ENCODE measurements around the gene MED12L. TPM values are rescaled to one million over a fixed set of nuclear protein-coding genes. Genes with fewer than 3 reads are reported as not detected.

The MED12L gene
- total RNA-seq, 6 donors from 2014 or later: 0.27 to 1.5 (median 0.31) TPM; not detected in 2

DNA sequence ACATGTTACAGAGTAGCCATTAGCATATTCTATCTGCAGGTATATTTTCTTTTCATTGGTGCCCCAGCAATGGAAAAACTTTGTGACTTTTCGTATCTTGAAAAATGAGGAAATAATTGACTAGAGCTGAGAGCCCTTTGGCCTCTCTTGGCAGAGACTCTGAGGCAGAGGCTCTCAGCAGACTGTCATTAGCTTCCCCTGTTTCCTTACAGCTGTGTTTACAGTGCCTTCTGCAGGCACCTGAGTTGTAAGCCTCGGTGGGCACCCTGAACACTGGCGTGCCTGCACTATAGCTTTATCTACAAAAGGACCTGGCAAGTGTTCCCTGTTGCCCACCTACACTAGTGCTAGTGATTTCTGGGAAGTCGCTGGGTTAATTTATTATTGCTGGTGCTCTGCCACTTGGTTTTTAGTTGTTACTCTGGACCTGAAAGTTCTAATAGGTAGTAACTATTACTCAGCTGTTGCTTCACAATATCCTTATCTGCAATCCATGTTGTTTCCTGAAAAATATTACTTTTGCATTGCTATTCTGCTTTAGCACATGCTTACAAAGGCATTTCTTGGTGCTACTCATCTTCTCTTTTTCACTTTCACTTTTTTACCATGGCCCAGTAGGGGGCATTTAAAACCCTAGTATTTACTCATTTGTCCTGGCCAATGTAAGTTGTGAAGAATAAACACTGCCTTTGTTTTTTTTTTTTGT lies 125.4 kb downstream of the MED12L start:
- no peak for DNase-seq
- TF ChIP-seq EP300 (IDR thresholded peaks at IDR 0.05): no peak
- no peak for TF ChIP-seq POLR2AphosphoS5 (IDR thresholded peaks at IDR 0.05)
- TF ChIP-seq, protein P1, sequence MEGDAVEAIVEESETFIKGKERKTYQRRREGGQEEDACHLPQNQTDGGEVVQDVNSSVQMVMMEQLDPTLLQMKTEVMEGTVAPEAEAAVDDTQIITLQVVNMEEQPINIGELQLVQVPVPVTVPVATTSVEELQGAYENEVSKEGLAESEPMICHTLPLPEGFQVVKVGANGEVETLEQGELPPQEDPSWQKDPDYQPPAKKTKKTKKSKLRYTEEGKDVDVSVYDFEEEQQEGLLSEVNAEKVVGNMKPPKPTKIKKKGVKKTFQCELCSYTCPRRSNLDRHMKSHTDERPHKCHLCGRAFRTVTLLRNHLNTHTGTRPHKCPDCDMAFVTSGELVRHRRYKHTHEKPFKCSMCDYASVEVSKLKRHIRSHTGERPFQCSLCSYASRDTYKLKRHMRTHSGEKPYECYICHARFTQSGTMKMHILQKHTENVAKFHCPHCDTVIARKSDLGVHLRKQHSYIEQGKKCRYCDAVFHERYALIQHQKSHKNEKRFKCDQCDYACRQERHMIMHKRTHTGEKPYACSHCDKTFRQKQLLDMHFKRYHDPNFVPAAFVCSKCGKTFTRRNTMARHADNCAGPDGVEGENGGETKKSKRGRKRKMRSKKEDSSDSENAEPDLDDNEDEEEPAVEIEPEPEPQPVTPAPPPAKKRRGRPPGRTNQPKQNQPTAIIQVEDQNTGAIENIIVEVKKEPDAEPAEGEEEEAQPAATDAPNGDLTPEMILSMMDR (IDR thresholded peaks at IDR 0.05): no peak
- Histone ChIP-seq H3K27me3 (no peaks in the 10 kb centered on the region), H3K27ac (peak overlapping the region in 1 of 4 donors; percentile 6), H3K4me3 (no peak overlapping the region), H3K9me3 (no peaks in the 10 kb centered on the region), H3K4me1 (peaks cover 0 to 12% (median 0%) of the 10 kb centered on the region in 4 donors), H3K36me3 (no peaks in the 10 kb centered on the region)
- ATAC-seq (ENCODE audit: low FRiP score in 2 of 2): peak in 1 of 2 donors; percentile 55
- WGBS, 2 donors: 16 to 31% methylated on average over 4 of the region's 4 CpGs

DNA sequence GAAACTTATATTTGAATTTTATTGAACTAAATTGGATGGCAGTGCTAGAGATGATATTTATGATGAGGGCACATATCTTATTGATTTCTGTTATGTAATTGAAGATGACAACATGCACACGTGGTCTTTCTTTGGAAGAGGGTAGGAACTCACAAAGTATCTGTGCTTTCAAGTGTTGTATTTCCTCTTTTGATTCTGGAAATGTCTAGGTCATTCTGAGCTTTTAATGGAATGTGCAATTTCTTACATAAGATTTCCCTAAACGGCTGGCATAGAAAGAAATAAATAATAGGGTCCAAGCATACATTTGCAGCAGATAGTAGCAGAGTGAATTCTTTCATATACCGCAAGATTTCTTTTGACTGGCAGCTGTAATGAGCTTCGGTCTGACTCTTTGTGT lies 127.7 kb downstream of the MED12L start:
- TF ChIP-seq POLR2A (IDR thresholded peaks at IDR 0.05) (no peak), POLR2AphosphoS5 (IDR thresholded peaks at IDR 0.05) (no peak), EP300 (IDR thresholded peaks at IDR 0.05) (no peak)
- TF ChIP-seq, protein P1 (IDR thresholded peaks at IDR 0.05): no peak
- Histone ChIP-seq H3K9me3 (no peaks in the 10 kb centered on the region), H3K4me1 (peaks cover 0 to 12% (median 2%) of the 10 kb centered on the region in 4 donors), H3K4me3 (no peak overlapping the region), H3K27me3 (no peaks in the 10 kb centered on the region), H3K27ac (no peak overlapping the region), H3K36me3 (no peaks in the 10 kb centered on the region)
- 65 to 71% methylated on average over 4 of the region's 4 CpGs for WGBS, 2 donors
- ATAC-seq (ENCODE audit: low FRiP score in 2 of 2) (no peak), DNase-seq (no peak)

DNA sequence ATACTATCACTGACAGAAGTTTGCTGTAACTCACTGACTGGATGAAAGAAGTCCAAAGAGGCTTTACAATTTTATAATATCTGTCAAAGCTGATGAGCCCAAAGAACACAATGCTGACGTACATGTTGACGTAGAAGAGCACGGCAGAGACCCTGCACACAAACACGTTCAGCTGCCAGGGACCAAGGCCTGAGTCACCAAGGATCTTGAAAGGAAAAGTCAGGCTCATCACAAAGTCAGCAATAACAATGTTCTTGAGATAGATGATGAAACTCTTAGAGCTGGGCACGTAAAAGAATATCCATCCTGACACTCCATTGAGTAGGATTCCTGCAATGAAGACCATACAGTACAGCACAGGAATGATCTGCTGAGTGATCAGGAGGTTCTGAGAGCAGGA lies 128.4 kb downstream of the MED12L start:
- H3K36me3 ChIP-seq: no peaks in the 10 kb centered on the region
- H3K4me3 ChIP-seq: no peak overlapping the region
- no peak for TF ChIP-seq POLR2AphosphoS5 (IDR thresholded peaks at IDR 0.05)
- TF ChIP-seq, protein P1 (IDR thresholded peaks at IDR 0.05): no peak
- TF ChIP-seq POLR2A (IDR thresholded peaks at IDR 0.05): no peak
- TF ChIP-seq EP300 (IDR thresholded peaks at IDR 0.05): no peak
- DNase-seq: no peak
- H3K27ac ChIP-seq: no peak overlapping the region
- no peaks in the 10 kb centered on the region for H3K27me3 ChIP-seq
- H3K9me3 ChIP-seq: no peaks in the 10 kb centered on the region
- ATAC-seq (ENCODE audit: low FRiP score in 2 of 2): no peak
- 90 to 91% methylated on average over 5 of the region's 5 CpGs for WGBS, 2 donors
- peaks cover 0 to 12% (median 2%) of the 10 kb centered on the region in 4 donors for H3K4me1 ChIP-seq

DNA sequence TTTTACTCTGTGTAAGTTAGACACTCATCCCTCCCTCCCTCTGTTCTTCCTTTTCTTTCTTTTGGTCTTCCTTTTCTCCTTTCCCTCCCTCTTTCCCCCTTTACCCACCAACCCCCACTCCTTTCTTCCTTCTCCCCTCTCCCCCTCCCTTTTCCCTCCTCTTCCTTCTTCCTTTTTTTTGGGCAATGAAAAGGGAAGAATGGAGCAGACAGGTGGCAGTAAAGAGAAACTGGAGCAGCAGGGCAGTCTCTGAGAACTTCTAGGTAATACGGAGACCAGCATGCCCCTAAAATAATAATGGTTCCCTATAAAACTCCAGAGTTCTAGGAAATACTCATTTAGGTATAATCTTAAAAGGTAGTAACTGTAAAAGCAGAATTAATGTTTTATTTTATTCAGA lies 129.0 kb downstream of the MED12L start:
- Histone ChIP-seq H3K36me3 (no peaks in the 10 kb centered on the region), H3K9me3 (no peaks in the 10 kb centered on the region), H3K27me3 (no peaks in the 10 kb centered on the region), H3K4me1 (peaks cover 0 to 12% (median 2%) of the 10 kb centered on the region in 4 donors), H3K4me3 (no peak overlapping the region), H3K27ac (no peak overlapping the region)
- DNase-seq (no peak), ATAC-seq (ENCODE audit: low FRiP score in 2 of 2) (no peak)
- WGBS, 2 donors: 72 to 82% methylated on average over 1 of the region's 1 CpG
- TF ChIP-seq, protein P1 (IDR thresholded peaks at IDR 0.05): no peak
- TF ChIP-seq EP300 (IDR thresholded peaks at IDR 0.05): no peak
- no peak for TF ChIP-seq POLR2AphosphoS5 (IDR thresholded peaks at IDR 0.05)
- no peak for TF ChIP-seq POLR2A (IDR thresholded peaks at IDR 0.05)

Measured in upper lobe of left lung (tissue), 6 donors.